Upper lobe of left lung (tissue), 6 donors: ENCODE data around the gene APCDD1. TPM values are rescaled to one million over a fixed set of nuclear protein-coding genes. Genes with fewer than 3 reads are reported as not detected.
A peak's percentile ranks its signal among the peaks of the same experiment; 100 is the strongest.

Experiments
- ATAC-seq, 2 donors: fragments of 200-7000 bp; cut with Tn5 transposase; one replicate each; pipeline ENCODE4 v1.9.1; 2022; ENCODE audit warnings: mild to moderate bottlenecking in 2 of 2, moderate library complexity in 2 of 2; ENCODE audit not compliant: low FRiP score in 2 of 2
- DNase-seq, 2 donors: peaks; one replicate each; pipeline ENCODE4 v3.0.0-alpha.2; 2019 to 2020
- H3K27ac ChIP-seq, 4 donors: fragments of 200-600 bp; sonication (generic); one replicate each; pipeline ENCODE4 v1.5.1; 2016 to 2019
- H3K27me3 ChIP-seq, 4 donors: fragments of 200-600 bp; sonication (generic); one replicate each; pipeline ENCODE4 v1.5.1; 2017 to 2019
- H3K36me3 ChIP-seq, 4 donors: fragments of 200-600 bp; sonication (generic); one replicate each; pipeline ENCODE4 v1.5.1; 2016 to 2019
- H3K4me1 ChIP-seq, 4 donors: fragments of 200-600 bp; sonication (generic); one replicate each; pipeline ENCODE4 v1.5.1; 2018 to 2019
- H3K4me3 ChIP-seq, 4 donors: fragments of 200-600 bp; sonication (generic); one replicate each; pipeline ENCODE4 v1.5.1; 2017 to 2019; ENCODE audit warnings: mild to moderate bottlenecking in 2 of 4, moderate library complexity in 1 of 4
- H3K9me3 ChIP-seq, 4 donors: fragments of 200-600 bp; sonication (generic); one replicate each; pipeline ENCODE4 v1.5.1; 2018 to 2019
- EP300 ChIP-seq, 4 donors: sonication (generic); formaldehyde crosslinking; IDR thresholded peaks; one replicate each; pipeline ENCODE4 v1.5.1; 2017; ENCODE audit warnings: antibody characterized with exemption in 4 of 4, control low read depth in 2 of 4
- POLR2A ChIP-seq, 4 donors: fragments of 450-650 bp; IDR thresholded peaks; one replicate each; pipeline ENCODE4 v1.5.1; 2016 to 2017; ENCODE audit warnings: antibody characterized with exemption in 4 of 4, mild to moderate bottlenecking in 2 of 4
- POLR2AphosphoS5 ChIP-seq, 2 donors: sonication (generic); formaldehyde crosslinking; IDR thresholded peaks; one replicate each; pipeline ENCODE4 v1.5.1; 2017; ENCODE audit warnings: antibody characterized with exemption in 2 of 2
- WGBS, 2 donors: methylation state at CpG; one replicate each; pipeline ENCODE4 v1.1.5; 2017 to 2018; 5-methylcytosine and 5-hydroxymethylcytosine counted together
- total RNA-seq, 6 donors: library from RNA; depleted of rRNA in 4 of 6; stranded (reverse); fragments of >200 nt in 4 of 6; gene quantifications; one replicate each; pipeline versions ENCODE4 v1.1.0 to v1.2.1, GENCODE V29; 2016 to 2021
- TF ChIP-seq, protein P1 (sequence below), 6 experiments: fragments of 450-650 bp in 4 of 6; fragments of 200-600 bp in 2 of 6; sonication (generic) in 2 of 6; IDR thresholded peaks; one replicate each; pipeline ENCODE4 v1.5.1; 2016 to 2019; ENCODE audit warnings: antibody characterized with exemption in 6 of 6
- donor health status: DM: no; HTN: no; CAD: no; lungs with moderate emphysema.
- donor health status: DM: no; HTN: yes; CAD: no; lungs with severe emphysema.

The APCDD1 gene
- total RNA-seq, 6 donors from 2014 or later, result 8.4 to 40.4 (median 24.1) TPM

DNA sequence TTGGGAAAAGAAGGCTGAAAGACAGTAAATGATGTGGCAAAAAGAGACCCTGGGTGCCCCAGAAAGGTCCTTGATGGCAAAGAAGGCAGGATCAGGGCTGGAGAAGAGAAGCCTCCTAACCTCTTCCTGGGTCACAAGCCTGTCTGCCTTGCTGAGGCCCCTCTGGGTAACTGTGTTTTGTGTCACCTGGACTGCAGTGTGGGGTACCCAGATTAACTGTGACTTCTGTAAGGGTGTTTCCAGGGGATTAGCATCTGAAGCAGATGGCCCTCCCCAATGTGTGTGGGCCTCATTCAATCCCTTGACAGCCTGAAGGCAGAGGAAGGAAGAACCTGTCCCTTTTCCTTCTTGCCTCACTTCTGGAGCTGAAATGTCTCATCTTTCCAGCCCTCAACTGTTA, 35.6 kb upstream of the APCDD1 start:
- Histone ChIP-seq H3K27ac (no peak overlapping the region), H3K9me3 (no peaks in the 10 kb centered on the region), H3K36me3 (no peaks in the 10 kb centered on the region), H3K27me3 (no peaks in the 10 kb centered on the region), H3K4me1 (no peaks in the 10 kb centered on the region), H3K4me3 (no peak overlapping the region)
- DNase-seq, result no peak
- no peak for ATAC-seq
- TF ChIP-seq POLR2AphosphoS5 (IDR thresholded peaks at IDR 0.05), result no peak
- TF ChIP-seq, protein P1, sequence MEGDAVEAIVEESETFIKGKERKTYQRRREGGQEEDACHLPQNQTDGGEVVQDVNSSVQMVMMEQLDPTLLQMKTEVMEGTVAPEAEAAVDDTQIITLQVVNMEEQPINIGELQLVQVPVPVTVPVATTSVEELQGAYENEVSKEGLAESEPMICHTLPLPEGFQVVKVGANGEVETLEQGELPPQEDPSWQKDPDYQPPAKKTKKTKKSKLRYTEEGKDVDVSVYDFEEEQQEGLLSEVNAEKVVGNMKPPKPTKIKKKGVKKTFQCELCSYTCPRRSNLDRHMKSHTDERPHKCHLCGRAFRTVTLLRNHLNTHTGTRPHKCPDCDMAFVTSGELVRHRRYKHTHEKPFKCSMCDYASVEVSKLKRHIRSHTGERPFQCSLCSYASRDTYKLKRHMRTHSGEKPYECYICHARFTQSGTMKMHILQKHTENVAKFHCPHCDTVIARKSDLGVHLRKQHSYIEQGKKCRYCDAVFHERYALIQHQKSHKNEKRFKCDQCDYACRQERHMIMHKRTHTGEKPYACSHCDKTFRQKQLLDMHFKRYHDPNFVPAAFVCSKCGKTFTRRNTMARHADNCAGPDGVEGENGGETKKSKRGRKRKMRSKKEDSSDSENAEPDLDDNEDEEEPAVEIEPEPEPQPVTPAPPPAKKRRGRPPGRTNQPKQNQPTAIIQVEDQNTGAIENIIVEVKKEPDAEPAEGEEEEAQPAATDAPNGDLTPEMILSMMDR (IDR thresholded peaks at IDR 0.05), result no peak
- no peak for TF ChIP-seq POLR2A (IDR thresholded peaks at IDR 0.05)
- TF ChIP-seq EP300 (IDR thresholded peaks at IDR 0.05), result no peak

DNA sequence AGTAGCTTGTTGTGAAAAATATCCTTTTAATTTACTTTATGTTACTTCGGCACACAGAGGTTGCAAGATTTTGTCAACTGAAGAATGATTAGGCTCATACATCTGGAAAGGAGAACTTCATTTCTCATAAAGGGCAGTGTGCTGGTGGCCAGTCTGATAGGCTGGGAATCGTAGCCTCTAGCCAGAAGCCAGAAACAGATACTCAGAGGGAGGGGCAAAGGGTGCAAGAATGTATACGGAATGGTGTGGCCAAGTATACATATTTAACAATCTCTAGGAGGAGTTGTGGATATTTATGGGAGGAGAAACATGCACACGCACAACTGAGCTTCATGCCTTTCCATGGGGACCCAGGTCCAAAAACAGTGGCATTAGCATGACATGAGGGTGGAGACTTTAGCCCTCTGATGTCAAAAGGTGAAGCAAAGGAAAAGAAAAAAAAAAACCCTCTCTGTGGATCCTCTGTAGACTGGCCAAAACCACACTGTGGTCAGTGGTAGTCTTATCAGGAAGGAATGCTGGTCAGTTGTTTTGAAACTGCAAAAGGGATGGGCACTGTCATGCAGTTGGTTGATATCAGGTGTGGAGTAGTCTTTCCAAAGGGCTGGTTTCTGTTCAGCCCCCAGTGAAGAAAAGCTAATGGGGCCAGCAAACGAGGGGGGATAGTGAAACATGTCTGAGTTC, 34.9 kb upstream of the APCDD1 start:
- no peak for ATAC-seq
- H3K4me1 ChIP-seq, result peaks cover 0 to 4% (median 3%) of the 10 kb centered on the region in 4 donors
- 94% methylated on average over 5 of the region's 5 CpGs for WGBS, 2 donors
- H3K4me3 ChIP-seq, result no peak overlapping the region
- no peaks in the 10 kb centered on the region for H3K9me3 ChIP-seq
- H3K36me3 ChIP-seq, result no peaks in the 10 kb centered on the region
- no peak overlapping the region for H3K27ac ChIP-seq
- TF ChIP-seq, protein P1 (IDR thresholded peaks at IDR 0.05), result no peak
- TF ChIP-seq POLR2AphosphoS5 (IDR thresholded peaks at IDR 0.05), result no peak
- TF ChIP-seq POLR2A (IDR thresholded peaks at IDR 0.05), result no peak
- no peak for TF ChIP-seq EP300 (IDR thresholded peaks at IDR 0.05)
- H3K27me3 ChIP-seq, result no peaks in the 10 kb centered on the region
- no peak for DNase-seq

DNA sequence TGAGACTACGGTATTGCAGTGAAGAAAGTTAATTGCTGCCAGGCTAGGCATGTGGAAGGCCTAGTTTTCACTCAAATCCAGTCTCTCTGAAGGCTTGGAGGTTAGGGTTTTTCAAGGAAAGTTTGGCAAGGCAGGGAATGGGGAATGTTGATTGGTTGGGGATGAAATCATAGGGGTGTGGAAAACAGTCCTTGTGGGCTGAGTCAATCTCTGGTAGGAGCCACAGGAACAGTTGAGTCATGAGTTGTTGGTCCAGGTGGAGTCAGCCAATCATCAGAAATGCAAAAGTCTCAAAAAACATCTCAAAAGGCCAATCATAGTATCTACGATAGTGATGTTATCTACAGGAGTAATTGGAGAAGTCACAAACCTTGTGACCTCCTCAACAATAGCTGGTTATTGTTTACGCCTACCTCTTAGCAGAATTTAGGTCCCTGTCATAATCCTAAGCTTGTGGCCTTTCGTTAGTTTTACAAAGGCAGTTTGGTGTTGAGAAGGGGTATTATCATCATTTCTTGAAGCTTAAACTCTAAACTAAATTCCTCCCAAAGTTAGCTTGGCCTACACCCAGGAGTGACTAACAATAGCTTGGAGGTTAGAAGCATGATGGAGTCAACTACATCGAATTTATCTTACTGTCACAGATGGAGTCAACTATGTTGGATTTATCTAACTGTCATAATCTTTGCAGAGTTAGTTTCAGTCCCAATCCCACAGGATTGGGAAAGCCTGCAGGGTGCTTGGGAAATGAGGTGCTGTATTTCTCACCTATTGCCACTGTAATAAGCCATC, 33.7 kb upstream of the APCDD1 start:
- H3K27me3 ChIP-seq, result no peaks in the 10 kb centered on the region
- H3K9me3 ChIP-seq, result no peaks in the 10 kb centered on the region
- TF ChIP-seq EP300 (IDR thresholded peaks at IDR 0.05) (no peak), POLR2AphosphoS5 (IDR thresholded peaks at IDR 0.05) (no peak), POLR2A (IDR thresholded peaks at IDR 0.05) (no peak)
- TF ChIP-seq, protein P1 (IDR thresholded peaks at IDR 0.05), result no peak
- H3K36me3 ChIP-seq, result no peaks in the 10 kb centered on the region
- no peak overlapping the region for H3K27ac ChIP-seq
- no peak overlapping the region for H3K4me3 ChIP-seq
- DNase-seq (no peak), ATAC-seq (peak in 1 of 2 donors; percentile 39)
- H3K4me1 ChIP-seq, result peaks cover 0 to 4% (median 3%) of the 10 kb centered on the region in 4 donors
- 78 to 84% methylated on average over 5 of the region's 5 CpGs for WGBS, 2 donors

DNA sequence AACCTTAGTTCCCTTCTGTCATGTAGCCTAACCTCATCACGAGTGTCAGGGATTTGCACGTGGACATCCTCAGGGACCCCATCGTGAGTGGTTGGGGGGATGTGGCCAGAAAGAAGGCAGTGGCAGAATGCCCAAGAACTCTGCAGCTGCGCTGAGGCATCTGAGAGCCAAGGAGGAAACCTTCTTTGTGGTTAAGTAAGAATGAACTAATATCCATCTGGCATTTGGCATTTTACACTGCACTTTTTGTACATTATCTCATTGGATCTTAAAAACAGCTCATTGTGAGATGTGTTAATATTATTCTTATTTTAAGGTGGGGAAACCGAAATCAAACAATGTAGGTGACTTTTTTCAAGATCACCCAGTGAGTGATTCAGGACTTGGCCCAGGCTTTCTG, 32.6 kb upstream of the APCDD1 start:
- no peaks in the 10 kb centered on the region for H3K9me3 ChIP-seq
- 32 to 52% methylated on average over 5 of the region's 5 CpGs for WGBS, 2 donors
- peak in 1 of 2 donors; percentile 54 for ATAC-seq
- H3K27me3 ChIP-seq, result no peaks in the 10 kb centered on the region
- no peak for TF ChIP-seq EP300 (IDR thresholded peaks at IDR 0.05)
- H3K4me3 ChIP-seq, result no peak overlapping the region
- H3K36me3 ChIP-seq, result no peaks in the 10 kb centered on the region
- no peak for DNase-seq
- H3K27ac ChIP-seq, result no peak overlapping the region
- peaks cover 0 to 4% (median 3%) of the 10 kb centered on the region in 4 donors for H3K4me1 ChIP-seq

DNA sequence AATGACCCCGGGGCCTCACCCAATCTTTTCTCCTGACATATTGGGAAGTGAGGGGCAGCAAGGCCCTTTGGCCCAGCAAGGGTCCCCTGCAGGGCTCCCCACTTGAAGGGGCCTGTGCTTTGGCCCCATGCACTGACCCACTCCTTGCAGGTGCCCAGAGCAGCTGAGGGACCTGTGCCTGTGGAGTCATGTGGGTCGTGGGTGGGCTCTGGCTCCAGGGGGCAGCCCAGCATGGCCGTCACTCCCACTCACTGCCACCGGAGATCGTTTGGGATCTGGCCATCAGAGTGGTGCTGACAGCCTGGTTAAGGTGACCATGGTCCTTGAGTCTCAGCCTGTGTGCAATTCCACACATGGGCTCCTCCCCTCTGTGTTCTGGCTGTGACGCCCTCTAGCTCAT, 31.7 kb upstream of the APCDD1 start:
- H3K27ac ChIP-seq, result no peak overlapping the region
- no peaks in the 10 kb centered on the region for H3K9me3 ChIP-seq
- H3K36me3 ChIP-seq, result no peaks in the 10 kb centered on the region
- ATAC-seq (no peak), DNase-seq (peak in 1 of 2 donors; percentile 34)
- H3K27me3 ChIP-seq, result no peaks in the 10 kb centered on the region
- peaks cover 0 to 4% (median 3%) of the 10 kb centered on the region in 4 donors for H3K4me1 ChIP-seq
- 88% methylated on average over 5 of the region's 6 CpGs; no CpG with 5 or more reads in 1 of the 2 donors for WGBS, 2 donors
- TF ChIP-seq POLR2AphosphoS5 (IDR thresholded peaks at IDR 0.05) (no peak), POLR2A (IDR thresholded peaks at IDR 0.05) (no peak), EP300 (IDR thresholded peaks at IDR 0.05) (no peak)
- TF ChIP-seq, protein P1 (IDR thresholded peaks at IDR 0.05), result no peak
- no peak overlapping the region for H3K4me3 ChIP-seq
